ENCODE results near the gene BTBD18.

BTBD18 gene, protein sequence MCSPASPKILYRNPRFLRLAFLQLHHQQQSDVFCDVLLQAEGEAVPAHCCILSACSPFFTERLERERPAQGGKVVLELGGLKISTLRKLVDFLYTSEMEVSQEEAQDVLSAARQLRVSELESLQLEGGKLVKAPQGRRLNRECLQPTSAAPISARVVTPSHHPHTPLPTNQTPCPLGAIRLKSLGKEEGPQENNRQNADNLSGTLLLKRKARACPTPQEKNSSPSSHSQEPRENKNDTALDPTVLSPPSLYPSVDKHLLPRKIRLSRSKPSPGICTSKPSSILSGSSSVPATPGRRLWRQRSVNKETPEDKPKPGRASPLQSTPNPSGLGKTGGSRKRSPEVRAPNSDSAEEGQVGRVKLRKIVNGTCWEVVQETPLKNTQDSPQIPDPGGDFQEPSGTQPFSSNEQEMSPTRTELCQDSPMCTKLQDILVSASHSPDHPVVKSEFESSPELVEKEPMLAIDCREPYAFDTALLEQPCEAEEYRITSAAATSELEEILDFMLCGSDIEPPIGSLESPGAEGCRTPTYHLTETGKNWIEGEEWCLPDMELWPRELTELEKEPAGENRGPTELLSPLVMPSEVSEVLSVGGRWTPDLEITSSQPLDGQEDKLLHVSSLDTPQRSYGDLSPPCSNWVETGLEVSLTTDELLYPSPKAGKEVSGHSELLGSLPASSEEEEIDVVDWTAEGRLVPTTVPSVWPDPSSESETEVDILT

DNA sequence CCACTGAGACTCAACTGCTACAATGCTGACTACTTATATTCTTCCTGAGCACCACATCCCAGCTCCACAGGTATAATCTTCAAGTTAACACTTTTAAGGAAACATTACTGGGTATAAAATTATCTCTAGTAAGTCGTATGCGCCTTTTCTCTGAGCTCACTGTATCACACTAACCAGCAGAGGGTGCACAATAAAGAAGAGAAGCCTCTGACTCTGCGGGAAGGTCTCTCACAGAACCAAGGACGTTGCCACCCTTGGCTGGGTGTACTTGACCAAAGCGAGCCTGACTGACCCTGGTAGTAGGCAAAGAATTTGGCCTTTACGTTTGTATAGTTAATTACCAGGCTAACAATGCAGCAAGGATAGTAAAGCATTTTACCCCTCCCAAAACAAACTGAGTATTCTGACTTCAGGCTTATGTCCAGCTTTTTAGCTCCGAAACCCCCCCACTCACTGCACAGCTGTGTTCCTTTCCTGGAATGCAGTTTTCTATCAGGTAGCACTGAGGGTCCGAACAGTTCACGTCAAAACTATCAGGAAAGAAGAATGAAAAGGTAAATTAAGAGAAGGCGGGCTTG lies at the start of gene BTBD18:
Gene BTBD18 (minus strand): TSS at position 144 of the 578 bp plus-strand sequence. CDS start 631 bp downstream, outside the sequence.
- TF ChIP-seq, protein P1, sequence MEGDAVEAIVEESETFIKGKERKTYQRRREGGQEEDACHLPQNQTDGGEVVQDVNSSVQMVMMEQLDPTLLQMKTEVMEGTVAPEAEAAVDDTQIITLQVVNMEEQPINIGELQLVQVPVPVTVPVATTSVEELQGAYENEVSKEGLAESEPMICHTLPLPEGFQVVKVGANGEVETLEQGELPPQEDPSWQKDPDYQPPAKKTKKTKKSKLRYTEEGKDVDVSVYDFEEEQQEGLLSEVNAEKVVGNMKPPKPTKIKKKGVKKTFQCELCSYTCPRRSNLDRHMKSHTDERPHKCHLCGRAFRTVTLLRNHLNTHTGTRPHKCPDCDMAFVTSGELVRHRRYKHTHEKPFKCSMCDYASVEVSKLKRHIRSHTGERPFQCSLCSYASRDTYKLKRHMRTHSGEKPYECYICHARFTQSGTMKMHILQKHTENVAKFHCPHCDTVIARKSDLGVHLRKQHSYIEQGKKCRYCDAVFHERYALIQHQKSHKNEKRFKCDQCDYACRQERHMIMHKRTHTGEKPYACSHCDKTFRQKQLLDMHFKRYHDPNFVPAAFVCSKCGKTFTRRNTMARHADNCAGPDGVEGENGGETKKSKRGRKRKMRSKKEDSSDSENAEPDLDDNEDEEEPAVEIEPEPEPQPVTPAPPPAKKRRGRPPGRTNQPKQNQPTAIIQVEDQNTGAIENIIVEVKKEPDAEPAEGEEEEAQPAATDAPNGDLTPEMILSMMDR (IDR thresholded peaks at IDR 0.05; ENCODE audit: borderline replicate concordance, insufficient read depth, low read depth, low read length), result peak; percentile 36; the same call in 1 of the 2 replicates
- no peak within 1 kb of the TSS for H3K4me3 ChIP-seq (ENCODE audit: low read depth, low read length)

DNA sequence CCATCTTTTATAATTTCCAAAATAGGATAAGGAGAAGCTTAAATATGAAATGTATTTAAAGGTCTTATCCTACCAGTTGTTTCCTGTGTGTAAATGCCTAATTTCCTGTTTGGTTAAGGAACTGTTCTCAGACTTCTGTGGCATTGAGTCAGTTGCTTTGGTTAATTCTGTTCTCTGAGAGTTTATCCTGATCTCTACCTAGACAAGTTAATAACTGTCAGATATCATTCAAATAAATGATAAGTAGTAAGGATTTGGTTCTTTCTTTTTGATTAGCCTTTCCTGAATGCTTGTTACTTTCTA lies 49.5 kb upstream of the BTBD18 start:
- TF ChIP-seq, protein P1 (IDR thresholded peaks at IDR 0.05; ENCODE audit: borderline replicate concordance, insufficient read depth, low read depth, low read length), result no peak
- H3K4me3 ChIP-seq (ENCODE audit: low read depth, low read length), result no peak overlapping the region

DNA sequence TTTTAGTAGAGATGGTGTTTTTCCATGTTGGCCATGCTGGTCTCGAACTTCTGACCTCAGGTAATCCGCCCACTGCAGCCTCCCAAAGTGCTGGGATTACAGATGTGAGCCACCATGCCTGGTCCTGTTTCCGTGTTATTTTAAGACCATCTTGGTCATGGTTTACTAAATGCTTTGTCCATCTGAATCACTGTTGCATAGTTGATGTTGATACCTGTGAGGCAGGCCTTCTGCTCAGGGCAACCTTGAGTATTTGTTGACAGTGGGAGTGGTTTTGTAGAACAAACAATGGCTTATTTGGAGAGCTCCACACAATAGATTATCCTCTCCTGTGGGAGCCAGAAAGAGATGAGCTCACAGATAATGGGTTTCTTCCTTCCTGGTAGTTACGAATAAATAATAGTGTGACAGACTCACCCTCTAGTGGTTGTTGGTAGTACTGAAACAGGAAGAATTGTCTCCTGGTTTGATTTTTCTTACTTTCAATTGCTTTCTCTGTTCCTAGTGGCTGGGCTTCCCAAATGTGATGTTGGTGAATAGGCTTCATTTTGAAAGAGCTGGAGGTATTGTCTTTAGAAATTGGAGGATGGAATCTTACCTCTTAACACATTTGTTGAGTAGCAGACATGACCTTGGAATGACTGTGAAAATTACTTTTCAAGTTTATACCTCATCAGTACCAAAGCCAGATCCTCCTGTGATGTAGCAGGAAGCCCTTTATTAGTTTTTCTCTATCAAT lies 49.0 kb upstream of the BTBD18 start:
- TF ChIP-seq, protein P1 (IDR thresholded peaks at IDR 0.05; ENCODE audit: borderline replicate concordance, insufficient read depth, low read depth, low read length), result peak; percentile 57; the same call in 1 of the 2 replicates
- H3K4me3 ChIP-seq (ENCODE audit: low read depth, low read length), result no peak overlapping the region

DNA sequence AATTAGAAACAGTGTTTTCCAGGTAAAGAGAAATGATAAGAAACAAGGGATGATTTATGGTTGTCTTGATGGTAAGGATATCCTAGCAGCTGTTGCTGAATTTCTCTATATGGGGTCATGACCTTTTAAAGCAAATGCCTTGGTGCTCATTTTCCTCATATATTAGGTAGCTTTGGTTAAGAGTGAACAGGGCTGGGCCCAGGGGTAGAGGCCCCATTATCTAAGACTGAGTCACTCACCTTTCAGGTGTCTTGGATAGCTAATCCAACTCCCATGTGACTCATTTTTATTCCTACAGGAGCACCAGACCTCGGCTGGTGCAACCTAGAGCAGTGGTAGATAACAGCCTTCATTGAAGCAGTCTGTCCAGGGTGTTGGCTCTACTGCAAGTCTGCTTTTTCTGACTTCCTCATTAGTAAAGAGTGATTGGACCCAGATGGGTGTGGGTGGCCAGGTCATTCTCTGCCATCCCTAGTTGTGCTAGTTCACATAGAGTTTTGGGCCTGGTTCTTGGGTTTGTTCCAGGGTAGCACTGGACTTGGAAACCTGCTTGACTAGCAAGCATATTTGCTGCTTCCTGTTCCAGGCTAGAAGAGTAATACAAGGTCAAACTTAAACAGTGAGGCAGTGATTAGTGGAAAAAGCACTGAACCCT lies 47.4 kb upstream of the BTBD18 start:
- no peak overlapping the region for H3K4me3 ChIP-seq (ENCODE audit: low read depth, low read length)
- TF ChIP-seq, protein P1 (IDR thresholded peaks at IDR 0.05; ENCODE audit: borderline replicate concordance, insufficient read depth, low read depth, low read length), result no peak

DNA sequence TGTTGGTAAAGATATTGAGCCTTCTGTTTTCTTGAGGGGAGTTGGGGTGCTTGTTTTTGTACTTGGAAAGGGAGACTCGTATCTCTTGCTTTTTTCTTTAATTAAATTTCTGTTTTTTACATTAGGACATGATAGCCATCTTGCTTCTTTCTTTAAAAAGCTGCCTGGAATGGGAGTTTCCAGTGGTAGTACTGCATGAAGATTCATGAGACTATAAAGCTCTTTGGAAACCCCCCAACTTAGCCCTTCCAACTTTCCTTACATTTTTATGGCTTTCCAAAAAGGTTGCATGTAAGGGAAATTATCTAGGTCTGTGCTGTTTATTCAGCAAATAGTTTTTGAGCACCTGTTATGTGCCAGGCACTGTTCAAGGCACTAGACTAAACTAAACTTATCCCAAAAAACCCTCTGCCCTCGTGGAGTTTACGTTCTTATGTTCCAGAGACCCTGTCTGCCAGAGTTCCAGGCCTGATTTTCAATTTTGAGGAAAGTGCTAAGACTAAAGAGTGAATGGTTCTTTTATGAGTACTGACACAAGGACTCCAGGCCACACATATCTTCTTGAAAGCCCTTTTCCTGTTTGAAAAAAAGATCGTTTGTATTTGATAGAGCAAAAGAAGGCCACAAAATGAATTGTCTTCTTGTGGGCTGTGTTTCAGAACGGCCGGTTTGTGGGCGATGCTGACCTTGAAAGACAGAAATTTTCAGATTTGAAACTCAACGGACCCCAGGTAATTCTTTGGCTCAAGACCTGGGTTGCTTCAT lies 41.9 kb upstream of the BTBD18 start:
- TF ChIP-seq, protein P1 (IDR thresholded peaks at IDR 0.05; ENCODE audit: borderline replicate concordance, insufficient read depth, low read depth, low read length), result no peak

DNA sequence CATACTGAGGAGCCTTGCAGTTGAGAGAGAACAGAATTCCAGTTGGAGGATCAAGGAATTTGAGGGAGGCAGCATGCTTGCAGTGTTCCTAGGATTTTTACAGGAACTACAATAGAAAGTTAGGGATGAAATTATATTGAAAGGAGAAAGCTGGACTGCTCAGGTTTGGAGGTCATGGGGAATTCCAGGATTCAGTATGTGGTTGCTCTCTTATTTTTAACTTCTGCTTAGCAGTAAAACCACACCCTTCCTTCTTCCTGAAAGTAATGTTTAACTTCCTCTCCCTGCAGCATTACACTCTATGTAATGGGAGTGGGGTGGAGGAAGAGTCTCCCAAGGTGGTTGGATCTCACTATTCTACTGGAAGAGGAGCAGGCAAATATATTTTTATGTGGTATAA lies 41.3 kb upstream of the BTBD18 start:
- H3K4me3 ChIP-seq (ENCODE audit: low read depth, low read length), result no peak overlapping the region
- TF ChIP-seq, protein P1 (IDR thresholded peaks at IDR 0.05; ENCODE audit: borderline replicate concordance, insufficient read depth, low read depth, low read length), result no peak

More for the DNA sequence above, 41.9 kb upstream of the BTBD18 start:
- H3K4me3 ChIP-seq (ENCODE audit: low read depth, low read length), result no peak overlapping the region
